IMR-90 (cell line): ENCODE measurements around the gene TROAP. TPM values are rescaled to one million over a fixed set of nuclear protein-coding genes. Genes with fewer than 3 reads are reported as not detected.
A peak's percentile ranks its signal among the peaks of the same experiment; 100 is the strongest.

Experiments used
- ATAC-seq: fragments of 200-7000 bp; cut with Tn5 transposase; 2 replicates; pipeline ENCODE4 v1.9.1; 2020; ENCODE audit warnings: low read depth, mild to moderate bottlenecking, moderate library complexity
- BruUV-seq: library from RNA; stranded (reverse); fragments of 400-500 nt; replicated peaks from 2 replicates; lab custom pipeline; 2021; lab: Mats Ljungman, UMichigan
- CTCF ChIA-PET: fragments of 300-600 bp; formaldehyde crosslinking; extraction: SDS; loops from one replicate; lab custom pipeline; 2021; ENCODE audit warnings: antibody characterized with exemption; lab: Yijun Ruan, JAX
- POLR2A ChIA-PET: fragments of 300-600 bp; sonication (Branson Sonifier 250); formaldehyde crosslinking; loops from one replicate; lab custom pipeline; 2022; ENCODE audit warnings: antibody characterized with exemption; ENCODE audit not compliant: unreplicated experiment; lab: Charles Lee
- DNase-seq: peaks from one replicate; pipeline ENCODE4 v3.0.0; 2013
- H2AFZ ChIP-seq: replicated peaks from 2 replicates; pipeline ENCODE3; 2013; ENCODE audit warnings: low read length, mild to moderate bottlenecking; ENCODE audit not compliant: poor library complexity
- H2AK5ac ChIP-seq: 2 replicates; pipeline ENCODE4 v1.6.1; 2013; ENCODE audit warnings: low read depth, low read length, inconsistent platforms
- H2AK9ac ChIP-seq: replicated peaks from 2 replicates; pipeline ENCODE3; 2013; ENCODE audit warnings: mild to moderate bottlenecking, low read depth, low read length, moderate library complexity; ENCODE audit not compliant: poor library complexity
- H2BK120ac ChIP-seq: 2 replicates; pipeline ENCODE4 v1.6.1; 2013; ENCODE audit warnings: low read depth, low read length, inconsistent platforms
- H2BK15ac ChIP-seq: 3 replicates; pipeline ENCODE4 v1.6.1; 2013; ENCODE audit warnings: low read depth, low read length, inconsistent platforms
- H2BK20ac ChIP-seq: 2 replicates; pipeline ENCODE4 v1.6.1; 2013; ENCODE audit warnings: low read depth, mild to moderate bottlenecking, inconsistent platforms, low read length, moderate library complexity
- H2BK5ac ChIP-seq: 2 replicates; pipeline ENCODE4 v1.6.1; 2013; ENCODE audit warnings: mild to moderate bottlenecking, low read depth, low read length, inconsistent platforms; ENCODE audit not compliant: poor library complexity, severe bottlenecking
- H3K14ac ChIP-seq: replicated peaks from 2 replicates; pipeline ENCODE4 v1.6.1; 2013; ENCODE audit warnings: low read depth, low read length, inconsistent platforms
- H3K18ac ChIP-seq: 2 replicates; pipeline ENCODE4 v1.6.1; 2013; ENCODE audit warnings: low read depth, low read length, control low read depth
- H3K23ac ChIP-seq: 2 replicates; pipeline ENCODE4 v1.6.1; 2013; ENCODE audit warnings: low read depth, low read length, inconsistent platforms
- H3K27ac ChIP-seq: 2 replicates; pipeline ENCODE4 v1.5.1; 2013; ENCODE audit warnings: mild to moderate bottlenecking, control low read depth, low read length; ENCODE audit not compliant: insufficient read depth
- H3K27me3 ChIP-seq: 2 replicates; pipeline ENCODE4 v1.6.1; 2013; ENCODE audit warnings: low read length; ENCODE audit not compliant: control insufficient read depth, insufficient read depth
- H3K36me3 ChIP-seq: 2 replicates; pipeline ENCODE4 v1.6.1; 2013; ENCODE audit warnings: low read length, mixed read lengths; ENCODE audit not compliant: control insufficient read depth, insufficient read depth
- H3K4ac ChIP-seq: 2 replicates; pipeline ENCODE4 v1.6.1; 2013; ENCODE audit warnings: low read depth, low read length, inconsistent platforms
- H3K4me1 ChIP-seq: 2 replicates; pipeline ENCODE4 v1.6.1; 2013; ENCODE audit warnings: low read length, mixed read lengths; ENCODE audit not compliant: control insufficient read depth, insufficient read depth
- H3K4me2 ChIP-seq: 2 replicates; pipeline ENCODE4 v1.6.1; 2013; ENCODE audit warnings: low read depth, mild to moderate bottlenecking, control low read depth, low read length, moderate library complexity
- H3K4me3 ChIP-seq: 2 replicates; pipeline ENCODE4 v1.5.1; 2013; ENCODE audit warnings: low read depth, mild to moderate bottlenecking, control low read depth, low read length, moderate library complexity; ENCODE audit not compliant: insufficient read depth
- H3K56ac ChIP-seq: 2 replicates; pipeline ENCODE4 v1.6.1; 2013; ENCODE audit warnings: low read length, inconsistent platforms; ENCODE audit not compliant: insufficient read depth; ENCODE audit errors: extremely low read depth
- H3K79me1 ChIP-seq, 2 experiments: 2 replicates each; pipeline ENCODE4 v1.6.1; 2013; ENCODE audit warnings: low read length in 2 of 2, inconsistent platforms in 1 of 2, low read depth in 1 of 2
- H3K9ac ChIP-seq: 2 replicates; pipeline ENCODE4 v1.6.1; 2013; ENCODE audit warnings: low read depth, low read length, control low read depth
- H3K9me1 ChIP-seq: 2 replicates; pipeline ENCODE4 v1.6.1; 2013; ENCODE audit warnings: low read length, inconsistent platforms; ENCODE audit not compliant: insufficient read depth
- H3K9me3 ChIP-seq: 2 replicates; pipeline ENCODE4 v1.6.1; 2013; ENCODE audit warnings: low read length; ENCODE audit not compliant: control insufficient read depth, insufficient read depth
- H4K20me1 ChIP-seq: 2 replicates; pipeline ENCODE4 v1.6.1; 2013; ENCODE audit warnings: low read length, inconsistent platforms; ENCODE audit not compliant: insufficient read depth
- H4K5ac ChIP-seq: 2 replicates; pipeline ENCODE4 v1.6.1; 2013; ENCODE audit warnings: mild to moderate bottlenecking, low read depth, low read length, control low read depth
- H4K8ac ChIP-seq, 2 experiments: 2 replicates each; pipeline ENCODE4 v1.6.1; 2013; ENCODE audit warnings: low read depth in 2 of 2, low read length in 2 of 2, control low read depth in 1 of 2, inconsistent platforms in 1 of 2
- H4K91ac ChIP-seq: 2 replicates; pipeline ENCODE4 v1.6.1; 2013; ENCODE audit warnings: low read depth, low read length, inconsistent platforms; ENCODE audit not compliant: insufficient read depth
- CEBPB ChIP-seq: IDR thresholded peaks from 2 replicates; pipeline ENCODE4 v1.6.1; 2012; ENCODE audit warnings: low read depth, low read length, improper control_type of control experiment
- WGBS, 2 experiments: methylation state at CpG; one replicate each; pipeline versions ENCODE4 v1.1.5 to v1.1.7; 2013; ENCODE audit warnings: missing lambda C conversion rate in 2 of 2; ENCODE audit not compliant: insufficient read length in 1 of 2; ENCODE audit errors: extremely low coverage in 2 of 2; 5-methylcytosine and 5-hydroxymethylcytosine counted together
- dilution Hi-C: fragments of 300-500 bp; cut with HindIII; formaldehyde crosslinking; loops from one replicate; pipeline ENCODE4 v1.14.3; 2018; ENCODE audit warnings: low sequenced_read_pairs; ENCODE audit not compliant: unreplicated experiment
- in situ Hi-C: fragments of 300-500 bp; cut with MboI; formaldehyde crosslinking; loops from 3 replicates; pipeline ENCODE4 v1.14.3; 2019; ENCODE audit warnings: low sequenced_read_pairs, inconsistent platforms, mixed read lengths
- intact Hi-C: fragments of 100-400 bp; cut with micrococcal nuclease; formaldehyde crosslinking; loops from 2 replicates; pipeline ENCODE4 v1.10.0; 2022
- polyA plus RNA-seq, 3 experiments: library from polyadenylated mRNA; depleted of rRNA; stranded (reverse); fragments of >200 nt; gene quantifications; 2 replicates each; pipeline ENCODE4 v1.2.3, GENCODE V29; 2012; ENCODE audit warnings: low replicate concordance in 1 of 3
- total RNA-seq: library from RNA; depleted of rRNA; stranded (reverse); fragments of >200 nt; gene quantifications from 2 replicates; pipeline ENCODE4 v1.2.3, GENCODE V29; 2012
- TF ChIP-seq, protein P1 (sequence below): fragments of 150-350 bp; IDR thresholded peaks from 2 replicates; pipeline ENCODE4 v1.6.1; 2016; ENCODE audit warnings: low read depth, mild to moderate bottlenecking, low read length, moderate library complexity, borderline replicate concordance

TROAP gene
- total and polyA plus RNA-seq, 2 of the 4 experiments (the other 2 are of a cell fraction): 21.5 to 29.3 TPM

DNA sequence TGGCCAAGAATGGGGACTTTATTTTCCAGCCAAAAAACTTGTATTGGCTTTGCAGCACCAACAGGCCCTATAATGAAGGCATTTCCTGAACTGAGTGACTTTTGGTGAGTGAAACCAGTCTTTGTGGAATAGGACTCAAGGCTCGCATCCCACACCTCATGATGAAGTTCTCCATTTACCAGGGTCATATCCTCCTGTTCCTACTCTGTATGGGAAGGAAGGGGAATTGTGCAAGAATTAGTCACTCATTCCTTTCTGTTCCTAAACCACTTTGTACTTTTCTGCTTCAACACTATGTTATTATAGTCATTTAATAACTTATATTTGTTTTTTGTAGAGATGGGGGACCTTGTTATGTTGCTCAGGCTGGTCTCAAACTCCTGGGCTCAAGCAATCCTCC is 41.9 kb downstream of the TROAP start:
- ATAC-seq (no peak), DNase-seq (peak; percentile 90)
- no peak overlapping the region for H2AK5ac ChIP-seq
- peaks cover 5% of the 10 kb centered on the region; the same call in 1 of the 2 replicates for H4K20me1 ChIP-seq
- no peaks in the 10 kb centered on the region for H3K36me3 ChIP-seq
- peaks cover 6% of the 10 kb centered on the region; the same call in 1 of the 2 replicates for H3K4me1 ChIP-seq
- no peaks in the 10 kb centered on the region for H3K27me3 ChIP-seq
- no peak overlapping the region for H3K4ac ChIP-seq
- no TSS peak for BruUV-seq
- peak overlapping the region; percentile 28; the same call in 1 of the 2 replicates for H2BK120ac ChIP-seq
- H3K9me1 ChIP-seq: peaks cover 4% of the 10 kb centered on the region; the same call in 1 of the 2 replicates
- H2BK15ac ChIP-seq: no peak overlapping the region; the same call in 2 of the 3 replicates
- H4K91ac ChIP-seq: no peak overlapping the region; the same call in 1 of the 2 replicates
- intact Hi-C loops: no loop called here
- H4K8ac ChIP-seq: peak overlapping the region in 1 of 2 experiments; percentile 26; a peak in 1 of 4 replicates
- H3K9ac ChIP-seq: no peak overlapping the region
- in situ Hi-C loops: loop anchor here (5.0 kb wide), 1 partner anchor 142 kb away; no protein-coding TSS in a partner anchor
- H3K18ac ChIP-seq: no peak overlapping the region
- H2BK5ac ChIP-seq: peak overlapping the region; percentile 61
- H3K14ac ChIP-seq: peak overlapping the region; percentile 47; the same call in 1 of the 2 replicates
- WGBS, 2 experiments: no CpG with 5 or more reads among the region's 1 CpG
- ChIA-PET POLR2A (no interaction called here), CTCF (interaction anchor here (0.6 kb wide), 1 partner anchor 85 kb away, joined by 3 read pairs; no protein-coding TSS in a partner anchor)
- no peak overlapping the region for H3K23ac ChIP-seq
- H3K79me1 ChIP-seq: peaks cover 3 to 20% of the 10 kb centered on the region in 2 experiments; a peak in 2 of 4 replicates
- no peaks in the 10 kb centered on the region for H3K9me3 ChIP-seq
- no peak overlapping the region for H4K5ac ChIP-seq
- dilution Hi-C loops: loop anchor here (25.0 kb wide), 1 partner anchor 147 kb away; no protein-coding TSS in a partner anchor
- no peak overlapping the region for H3K4me3 ChIP-seq
- no peak overlapping the region for H2AK9ac ChIP-seq
- no peak overlapping the region for H3K56ac ChIP-seq
- H2AFZ ChIP-seq: peak overlapping the region; percentile 34
- peak overlapping the region; percentile 30; the same call in 1 of the 2 replicates for H3K4me2 ChIP-seq
- no peak overlapping the region for H3K27ac ChIP-seq
- peak; percentile 98 for TF ChIP-seq CEBPB
- TF ChIP-seq, protein P1, sequence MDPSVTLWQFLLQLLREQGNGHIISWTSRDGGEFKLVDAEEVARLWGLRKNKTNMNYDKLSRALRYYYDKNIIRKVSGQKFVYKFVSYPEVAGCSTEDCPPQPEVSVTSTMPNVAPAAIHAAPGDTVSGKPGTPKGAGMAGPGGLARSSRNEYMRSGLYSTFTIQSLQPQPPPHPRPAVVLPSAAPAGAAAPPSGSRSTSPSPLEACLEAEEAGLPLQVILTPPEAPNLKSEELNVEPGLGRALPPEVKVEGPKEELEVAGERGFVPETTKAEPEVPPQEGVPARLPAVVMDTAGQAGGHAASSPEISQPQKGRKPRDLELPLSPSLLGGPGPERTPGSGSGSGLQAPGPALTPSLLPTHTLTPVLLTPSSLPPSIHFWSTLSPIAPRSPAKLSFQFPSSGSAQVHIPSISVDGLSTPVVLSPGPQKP: no peak
- peak overlapping the region; percentile 58; the same call in 1 of the 2 replicates for H2BK20ac ChIP-seq
